HG03196 (cell line): ENCODE measurements around the gene HS6ST3.
"Not testable (repeated sequence)": the region's sequence is repeated elsewhere in the genome, so short reads cannot be mapped to it uniquely, and the experiment has no call there.

Experiments
- ATAC-seq: cut with Tn5 transposase; IDR thresholded peaks from one replicate; pipeline ENCODE4 v1.9.1; 2021; ENCODE audit not compliant: unreplicated experiment

HS6ST3 gene

DNA sequence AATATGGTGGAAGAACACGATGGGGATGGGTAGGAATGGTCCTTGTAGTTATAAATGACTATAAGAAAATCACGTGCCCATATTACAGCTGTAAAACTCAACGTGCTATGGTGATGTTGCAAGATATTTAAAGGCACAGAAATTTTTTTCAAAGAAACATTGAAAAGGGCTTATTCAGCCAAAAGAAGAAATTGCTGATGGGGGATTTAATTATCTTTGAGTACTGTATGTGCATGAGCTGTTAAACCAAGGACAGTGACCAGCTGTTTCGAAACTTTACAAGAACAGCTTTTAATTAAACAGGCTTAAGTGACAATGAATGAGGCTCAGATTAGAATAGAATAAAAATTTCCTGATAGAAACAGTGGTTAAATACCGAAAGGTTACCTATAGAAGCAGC, 339.0 kb downstream of the HS6ST3 start:
- ATAC-seq, result no peak

- no peak for ATAC-seq
These were observed 341.2 kb downstream of the HS6ST3 start for GRCh38 chr13:96431044-96431581.

DNA sequence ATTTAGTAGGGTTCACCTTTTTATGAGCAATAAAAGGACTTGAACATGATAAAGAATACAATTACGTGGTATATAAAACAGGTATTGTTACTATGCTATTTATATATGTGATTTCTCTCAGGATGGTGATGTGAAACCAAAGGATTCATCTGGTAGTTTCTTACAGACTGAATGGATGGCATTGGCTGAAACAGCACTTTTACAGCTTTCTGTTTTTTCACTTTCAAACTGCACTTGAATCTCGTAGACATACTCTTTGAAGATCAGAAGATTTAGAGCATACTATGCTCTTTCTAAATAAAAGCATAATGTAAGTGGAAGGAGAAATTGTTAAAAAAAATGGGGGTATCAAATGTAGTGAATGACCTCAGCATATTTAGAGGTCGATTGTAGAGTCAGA, 354.8 kb downstream of the HS6ST3 start:
- no peak for ATAC-seq

GRCh38 chr13:96449920-96450319, 360.0 kb downstream of the HS6ST3 start:
- ATAC-seq, result no peak

GRCh38 chr13:96450326-96451020, 360.6 kb downstream of the HS6ST3 start:
- no peak for ATAC-seq

GRCh38 chr13:96454466-96454865, 364.6 kb downstream of the HS6ST3 start:
- ATAC-seq, result no peak

DNA sequence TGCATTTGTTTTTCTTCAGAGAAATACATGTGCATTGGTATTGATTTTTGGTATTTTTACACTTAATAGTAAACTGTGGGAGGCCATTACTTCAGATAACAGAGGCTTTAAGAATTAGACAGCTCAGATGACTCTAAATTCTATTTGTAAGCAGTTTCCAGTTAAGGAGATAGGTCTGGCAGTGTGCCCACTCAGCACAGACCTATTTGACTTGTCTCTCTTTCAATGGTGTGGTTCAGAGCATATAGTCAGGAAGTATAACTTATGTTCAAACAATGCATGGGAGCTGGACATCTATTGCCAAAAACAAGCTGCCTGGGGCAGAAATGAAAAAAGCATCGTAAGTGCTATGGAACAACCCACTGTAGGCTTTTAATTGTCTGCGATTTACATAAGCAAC, 370.7 kb downstream of the HS6ST3 start:
- ATAC-seq, result no peak

DNA sequence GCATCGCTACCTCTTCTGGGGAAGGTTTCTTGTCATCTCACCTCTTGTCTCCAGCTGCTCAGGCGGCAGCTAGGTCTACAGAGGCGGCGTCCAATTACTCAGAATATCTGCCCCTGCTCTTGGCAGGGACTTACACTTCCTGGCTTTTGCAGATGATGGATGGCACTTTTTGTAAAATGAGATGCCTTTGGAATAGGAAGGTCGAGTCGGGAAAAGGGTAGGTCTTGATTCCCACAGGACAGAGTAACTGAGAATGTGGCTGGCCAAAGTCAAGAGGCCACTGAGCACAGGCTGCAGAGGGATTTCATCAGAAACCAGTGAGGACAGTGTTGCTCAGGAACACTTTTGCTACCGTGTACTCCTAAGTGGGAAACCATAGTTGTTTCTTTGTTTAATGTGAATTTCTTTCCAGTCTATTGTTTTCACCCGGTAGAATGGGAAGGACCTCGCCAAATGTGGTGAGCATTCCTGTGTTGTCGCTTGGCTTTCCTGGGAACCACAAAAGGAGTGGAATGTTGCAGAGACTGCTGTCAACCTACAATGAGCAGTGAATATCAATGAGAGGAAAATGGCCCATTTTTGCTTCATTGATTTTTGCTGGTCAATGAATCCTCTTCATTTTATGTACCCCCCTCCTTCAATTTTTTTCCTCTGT, 383.7 kb downstream of the HS6ST3 start:
- ATAC-seq, result no peak

DNA sequence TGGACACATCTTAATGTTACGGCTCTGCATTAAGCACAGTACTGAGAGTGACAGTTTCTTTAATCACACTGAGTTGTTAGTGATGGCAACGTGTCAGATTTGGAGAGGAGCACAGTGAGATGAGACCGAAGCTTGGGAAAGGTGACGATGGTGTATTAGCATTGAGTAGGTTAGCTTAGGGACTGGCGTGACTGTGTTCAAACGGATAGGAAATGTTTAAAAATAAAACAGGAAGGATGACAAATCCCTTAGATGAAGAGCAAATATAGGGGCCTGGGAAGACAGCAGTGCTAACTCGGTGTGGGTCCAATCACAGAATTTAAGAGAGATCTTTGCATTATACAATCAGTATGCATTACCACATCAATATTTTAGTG, 384.3 kb downstream of the HS6ST3 start:
- ATAC-seq, result no peak

- ATAC-seq, result no peak
These were observed 385.2 kb downstream of the HS6ST3 start for GRCh38 chr13:96475103-96475502.

DNA sequence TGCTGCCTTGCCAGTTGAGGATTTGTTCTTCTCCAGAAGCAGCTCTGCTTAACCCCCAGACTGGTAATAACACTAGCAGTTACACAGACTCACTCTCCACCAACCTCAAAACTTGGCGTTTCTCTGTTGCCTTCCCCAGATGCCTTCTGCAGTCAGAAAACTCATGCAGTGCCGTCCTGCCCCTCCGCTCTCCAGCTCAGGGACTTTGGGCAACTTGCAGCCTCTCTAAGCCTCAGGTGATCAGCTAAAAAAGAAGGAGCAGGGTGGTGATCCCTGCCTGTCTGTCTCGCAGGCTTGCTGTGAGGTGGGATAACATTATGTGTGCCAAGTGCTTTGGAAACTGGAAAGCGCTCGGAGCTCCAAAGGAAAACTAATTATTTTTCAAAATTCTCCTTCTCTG, 391.6 kb downstream of the HS6ST3 start:
- no peak for ATAC-seq

- ATAC-seq, result no peak
These were observed 400.6 kb downstream of the HS6ST3 start for GRCh38 chr13:96490496-96490989.

GRCh38 chr13:96491103-96491502, 401.2 kb downstream of the HS6ST3 start:
- no peak for ATAC-seq

- ATAC-seq, result no peak
These were observed 402.9 kb downstream of the HS6ST3 start for GRCh38 chr13:96492766-96493165.

DNA sequence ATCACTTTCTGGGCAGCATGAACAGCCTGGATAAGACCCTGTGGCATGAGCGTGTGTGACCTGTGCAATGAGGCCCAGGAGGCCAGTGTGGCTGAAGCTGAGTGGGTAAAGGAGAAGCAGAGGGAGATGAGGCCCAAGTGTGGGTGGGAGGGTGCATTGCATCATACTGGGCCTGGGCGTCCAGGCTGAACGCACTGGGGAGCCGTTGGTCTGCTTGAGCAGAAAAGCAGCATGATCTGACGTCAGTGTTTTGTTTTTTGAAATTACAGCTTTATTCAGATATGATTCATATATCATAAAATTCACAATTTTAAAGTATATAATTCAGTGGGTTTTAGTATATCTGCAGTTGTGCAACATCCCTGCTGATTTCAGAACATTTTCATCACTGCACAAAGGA, 409.7 kb downstream of the HS6ST3 start:
- no peak for ATAC-seq

GRCh38 chr13:96500953-96501352, 411.0 kb downstream of the HS6ST3 start:
- no peak for ATAC-seq

DNA sequence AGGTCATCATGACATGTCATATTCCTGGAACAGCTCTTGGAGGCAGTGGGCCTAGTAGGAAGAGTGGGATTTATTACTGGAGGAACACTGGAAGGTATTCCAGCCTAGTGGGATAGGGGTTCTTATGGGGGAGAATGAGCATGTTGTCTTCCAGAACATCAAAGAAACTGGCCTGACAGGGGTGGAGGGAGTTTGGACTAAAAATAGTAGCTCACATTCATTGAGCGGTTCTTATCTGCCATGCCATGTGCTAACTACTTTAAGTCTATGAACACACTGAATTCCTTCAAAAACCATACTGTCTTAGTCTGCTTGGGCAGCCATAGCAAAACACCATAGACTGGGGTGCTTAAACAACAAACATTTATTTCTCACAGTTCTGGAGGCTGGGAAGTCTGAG, 413.6 kb downstream of the HS6ST3 start:
- ATAC-seq, result no peak

GRCh38 chr13:96511587-96511986, 421.7 kb downstream of the HS6ST3 start:
- ATAC-seq, result no peak

- no peak for ATAC-seq
These were observed 429.5 kb downstream of the HS6ST3 start for GRCh38 chr13:96519380-96519779.

DNA sequence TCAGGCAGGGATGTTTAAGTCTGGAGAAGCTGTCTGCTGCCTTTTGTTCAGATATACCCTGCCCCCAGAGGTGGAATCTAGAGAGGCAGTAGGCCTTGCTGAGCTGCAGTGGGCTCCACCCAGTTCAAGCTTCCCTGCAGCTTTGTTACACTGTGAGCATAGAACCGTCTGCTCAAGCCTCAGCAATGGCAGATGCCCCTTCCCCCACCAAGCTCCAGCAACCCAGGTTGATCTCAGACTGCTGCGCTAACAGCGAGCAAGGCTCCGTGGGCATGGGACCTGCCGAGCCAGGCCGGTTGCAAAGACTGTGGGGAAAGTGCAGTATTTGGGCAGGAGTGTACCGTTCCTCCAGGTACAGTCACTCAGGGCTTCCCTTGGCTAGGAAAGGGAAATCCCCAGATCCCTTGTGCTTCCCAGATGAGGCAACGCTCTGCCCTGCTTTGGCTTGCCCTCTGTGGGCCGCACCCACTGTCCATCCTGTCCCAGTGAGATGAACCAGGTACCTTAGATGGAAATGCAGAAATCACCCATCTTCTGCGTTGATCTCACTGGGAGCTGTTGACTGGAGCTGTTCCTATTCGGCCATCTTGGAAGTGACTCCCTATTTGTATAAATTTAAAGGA, 434.6 kb downstream of the HS6ST3 start:
- ATAC-seq, result not testable (repeated sequence)

DNA sequence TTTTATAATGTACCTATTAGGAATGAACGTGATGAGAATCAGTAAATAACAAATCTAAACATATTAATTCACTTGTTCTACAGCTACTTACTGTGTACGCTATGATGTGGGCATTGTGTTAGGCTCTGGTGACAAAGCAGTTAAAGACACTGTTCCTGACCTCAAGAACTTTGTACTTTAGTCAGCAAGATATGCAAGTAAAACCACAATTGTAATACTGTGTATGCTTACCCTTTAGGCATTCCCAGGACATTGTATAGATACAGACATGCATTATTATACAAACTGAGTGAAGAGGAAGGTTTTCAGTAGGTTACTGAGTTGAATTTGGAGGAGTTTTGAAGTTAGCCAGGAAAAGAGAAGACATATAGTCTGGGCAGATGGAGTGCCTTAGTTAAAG, 435.8 kb downstream of the HS6ST3 start:
- ATAC-seq, result no peak

DNA sequence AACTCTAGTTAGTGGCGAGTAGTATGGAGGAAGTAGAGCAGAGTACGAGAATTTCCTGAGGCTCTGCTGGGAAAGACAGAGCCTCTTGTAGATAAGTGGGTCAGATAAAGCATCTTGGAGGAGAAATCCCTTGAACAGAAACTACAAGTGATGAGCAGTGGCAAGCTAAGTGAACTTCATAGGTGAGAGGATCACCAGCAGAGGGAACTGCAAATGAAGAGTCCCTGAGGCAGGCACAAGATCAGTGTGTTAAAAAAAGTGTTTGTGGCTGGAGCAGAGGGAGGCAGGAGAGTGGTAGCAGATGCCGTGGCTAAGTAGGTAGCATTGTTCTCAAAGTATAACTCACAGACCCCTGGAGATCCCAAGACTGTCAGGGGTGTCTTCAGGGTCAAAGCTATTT, 437.6 kb downstream of the HS6ST3 start:
- ATAC-seq, result no peak
